Central memory CD8-positive, alpha-beta T cell (primary cell): ENCODE measurements around the gene SH3GL3.

Source experiments
- ATAC-seq: fragments of 150-1000 bp; cut with Tn5 transposase; replicated peaks from 2 replicates; pipeline ENCODE4 v1.10.0; 2022; ENCODE audit warnings: mild to moderate bottlenecking, moderate FRiP score, moderate number of reproducible peaks; ENCODE audit not compliant: poor library complexity, severe bottlenecking; ENCODE audit errors: extremely low read depth
- DNase-seq, 2 donors: peaks; one replicate each; pipeline ENCODE4 v3.0.0; 2021; ENCODE audit warnings: low spot score in 2 of 2
- H3K27ac Mint-ChIP-seq: one replicate; pipeline ENCODE4 v1.8.0; 2022; ENCODE audit warnings: low read depth, mild to moderate bottlenecking, moderate library complexity, mixed read lengths
- H3K27me3 Mint-ChIP-seq: one replicate; pipeline ENCODE4 v1.8.0; 2022; ENCODE audit warnings: mixed read lengths
- H3K36me3 Mint-ChIP-seq: one replicate; pipeline ENCODE4 v1.8.0; 2022; ENCODE audit warnings: mild to moderate bottlenecking, moderate library complexity, mixed read lengths; ENCODE audit not compliant: insufficient read depth
- H3K4me1 Mint-ChIP-seq: one replicate; pipeline ENCODE4 v1.8.0; 2022; ENCODE audit warnings: mixed read lengths
- H3K4me3 Mint-ChIP-seq: one replicate; pipeline ENCODE4 v1.8.0; 2022; ENCODE audit warnings: mild to moderate bottlenecking, moderate library complexity, mixed read lengths
- H3K9me3 Mint-ChIP-seq: one replicate; pipeline ENCODE4 v1.8.0; 2022; ENCODE audit warnings: mixed read lengths

The SH3GL3 gene

GRCh38 chr15:83436513-83437158, 10.5 kb upstream of the SH3GL3 start:
- ATAC-seq (no peak), DNase-seq (no peak)
- H3K4me3 Mint-ChIP-seq = no peak overlapping the region
- peaks cover 5% of the 10 kb centered on the region for H3K4me1 Mint-ChIP-seq
- H3K9me3 Mint-ChIP-seq = no peaks in the 10 kb centered on the region
- no peak overlapping the region for H3K27ac Mint-ChIP-seq
- peaks cover 29% of the 10 kb centered on the region for H3K27me3 Mint-ChIP-seq
- H3K36me3 Mint-ChIP-seq = peaks cover 1% of the 10 kb centered on the region

GRCh38 chr15:83443076-83443847, 3.9 kb upstream of the SH3GL3 start:
- H3K27me3 Mint-ChIP-seq = peaks cover 49% of the 10 kb centered on the region
- no peaks in the 10 kb centered on the region for H3K9me3 Mint-ChIP-seq
- no peak overlapping the region for H3K27ac Mint-ChIP-seq
- H3K36me3 Mint-ChIP-seq = peaks cover 3% of the 10 kb centered on the region
- DNase-seq (no peak), ATAC-seq (no peak)
- no peak overlapping the region for H3K4me3 Mint-ChIP-seq
- peaks cover 10% of the 10 kb centered on the region for H3K4me1 Mint-ChIP-seq

GRCh38 chr15:83444936-83445335, 2.2 kb upstream of the SH3GL3 start:
- ATAC-seq (no peak), DNase-seq (no peak)
- no peaks in the 10 kb centered on the region for H3K9me3 Mint-ChIP-seq
- peaks cover 5% of the 10 kb centered on the region for H3K4me1 Mint-ChIP-seq
- peaks cover 2% of the 10 kb centered on the region for H3K36me3 Mint-ChIP-seq
- peaks cover 58% of the 10 kb centered on the region for H3K27me3 Mint-ChIP-seq
- no peak overlapping the region for H3K27ac Mint-ChIP-seq
- H3K4me3 Mint-ChIP-seq = no peak overlapping the region

DNA sequence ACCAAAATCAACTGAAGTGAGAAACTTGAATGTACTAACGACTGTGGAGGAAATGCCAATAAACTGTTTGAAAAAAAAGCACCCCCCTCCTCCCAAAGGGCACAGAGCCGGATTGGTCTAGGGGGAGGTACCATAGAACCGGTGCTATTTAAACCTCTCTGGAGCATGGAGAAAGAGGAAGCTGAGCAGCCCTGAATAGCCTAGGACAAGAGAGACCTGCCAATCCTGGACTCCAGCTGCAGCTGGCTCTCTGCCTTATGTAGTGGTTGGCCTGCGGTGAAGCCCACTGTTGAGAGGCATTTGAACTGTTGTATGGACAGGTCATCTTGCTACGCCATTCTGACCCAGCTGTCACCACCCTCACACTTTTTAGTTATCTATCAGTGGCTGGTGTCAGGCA, 1.5 kb upstream of the SH3GL3 start:
- DNase-seq = no peak
- Mint-ChIP-seq H3K9me3 (no peaks in the 10 kb centered on the region), H3K27ac (no peak overlapping the region), H3K4me1 (peaks cover 5% of the 10 kb centered on the region), H3K27me3 (peaks cover 53% of the 10 kb centered on the region), H3K4me3 (no peak overlapping the region), H3K36me3 (peaks cover 2% of the 10 kb centered on the region)
- no peak for ATAC-seq

GRCh38 chr15:83446417-83446816, 724 bp upstream of the SH3GL3 start:
- ATAC-seq (no peak), DNase-seq (no peak)
- no peak overlapping the region for H3K27ac Mint-ChIP-seq
- peak overlapping the region; percentile 42 for H3K4me3 Mint-ChIP-seq
- peaks cover 52% of the 10 kb centered on the region for H3K27me3 Mint-ChIP-seq
- H3K9me3 Mint-ChIP-seq = no peaks in the 10 kb centered on the region
- H3K36me3 Mint-ChIP-seq = peaks cover 2% of the 10 kb centered on the region
- peaks cover 5% of the 10 kb centered on the region for H3K4me1 Mint-ChIP-seq

DNA sequence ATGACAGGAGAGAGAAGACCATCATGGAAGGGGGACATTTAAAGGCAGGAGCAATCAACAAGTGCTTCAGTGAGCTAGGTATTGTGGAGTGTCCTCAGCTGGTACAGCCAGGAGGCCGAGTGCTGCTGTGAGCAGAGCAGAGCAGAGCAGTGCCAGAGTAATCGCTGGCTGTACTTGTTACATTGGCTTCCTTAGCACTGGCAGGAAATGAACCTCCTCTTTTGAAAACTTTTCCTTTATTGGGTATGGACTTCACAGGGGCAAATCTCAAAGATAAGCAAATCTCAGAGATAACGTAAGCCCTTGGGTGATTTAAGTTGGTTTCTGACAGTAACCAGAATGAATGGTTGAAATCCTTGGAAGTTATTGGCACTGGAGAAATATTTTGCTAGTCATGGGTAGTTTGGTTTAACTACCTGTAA, 2.1 kb downstream of the SH3GL3 start:
- peaks cover 5% of the 10 kb centered on the region for H3K4me1 Mint-ChIP-seq
- no peak for DNase-seq
- H3K36me3 Mint-ChIP-seq = no peaks in the 10 kb centered on the region
- H3K27ac Mint-ChIP-seq = no peak overlapping the region
- ATAC-seq = no peak
- H3K9me3 Mint-ChIP-seq = no peaks in the 10 kb centered on the region
- peaks cover 39% of the 10 kb centered on the region for H3K27me3 Mint-ChIP-seq
- H3K4me3 Mint-ChIP-seq = no peak overlapping the region

- Mint-ChIP-seq H3K27me3 (peaks cover 39% of the 10 kb centered on the region), H3K36me3 (no peaks in the 10 kb centered on the region), H3K4me3 (no peak overlapping the region), H3K9me3 (no peaks in the 10 kb centered on the region), H3K27ac (no peak overlapping the region), H3K4me1 (peaks cover 5% of the 10 kb centered on the region)
- ATAC-seq (no peak), DNase-seq (no peak)
These were observed 2.9 kb downstream of the SH3GL3 start for GRCh38 chr15:83449937-83450506.

GRCh38 chr15:83457149-83457548, 10.0 kb downstream of the SH3GL3 start:
- DNase-seq = no peak
- no peak for ATAC-seq
- H3K4me1 Mint-ChIP-seq = no peaks in the 10 kb centered on the region
- H3K27me3 Mint-ChIP-seq = peaks cover 18% of the 10 kb centered on the region
- H3K4me3 Mint-ChIP-seq = no peak overlapping the region
- no peaks in the 10 kb centered on the region for H3K9me3 Mint-ChIP-seq
- no peak overlapping the region for H3K27ac Mint-ChIP-seq
- H3K36me3 Mint-ChIP-seq = no peaks in the 10 kb centered on the region

DNA sequence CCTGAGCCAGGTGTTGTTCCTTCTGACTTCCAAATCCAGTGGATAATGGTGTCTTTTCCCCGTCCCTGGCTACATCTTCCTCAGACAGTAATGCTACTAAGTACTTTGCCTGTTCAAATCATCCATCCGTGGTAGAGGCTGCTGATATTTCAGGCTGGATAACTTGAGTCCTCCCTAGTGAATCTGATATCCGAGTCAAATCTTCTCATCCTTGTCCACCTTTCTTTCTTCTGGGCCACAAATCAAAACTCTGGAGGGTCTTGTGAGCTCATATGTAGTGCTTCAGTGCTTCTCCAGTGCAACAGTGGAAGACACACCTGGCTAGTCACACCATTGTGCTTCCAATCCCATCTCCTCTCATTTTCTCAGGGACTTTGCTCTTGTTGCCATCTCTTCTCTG, 11.2 kb downstream of the SH3GL3 start:
- DNase-seq (no peak), ATAC-seq (no peak)
- Mint-ChIP-seq H3K4me3 (no peak overlapping the region), H3K9me3 (no peaks in the 10 kb centered on the region), H3K4me1 (no peaks in the 10 kb centered on the region), H3K27me3 (peaks cover 18% of the 10 kb centered on the region), H3K36me3 (no peaks in the 10 kb centered on the region), H3K27ac (no peak overlapping the region)

- H3K27me3 Mint-ChIP-seq = peaks cover 18% of the 10 kb centered on the region
- ATAC-seq (no peak), DNase-seq (no peak)
- H3K27ac Mint-ChIP-seq = no peak overlapping the region
- H3K4me1 Mint-ChIP-seq = no peaks in the 10 kb centered on the region
- no peaks in the 10 kb centered on the region for H3K9me3 Mint-ChIP-seq
- H3K36me3 Mint-ChIP-seq = no peaks in the 10 kb centered on the region
- H3K4me3 Mint-ChIP-seq = no peak overlapping the region
These were observed 14.9 kb downstream of the SH3GL3 start for GRCh38 chr15:83462026-83462425.

DNA sequence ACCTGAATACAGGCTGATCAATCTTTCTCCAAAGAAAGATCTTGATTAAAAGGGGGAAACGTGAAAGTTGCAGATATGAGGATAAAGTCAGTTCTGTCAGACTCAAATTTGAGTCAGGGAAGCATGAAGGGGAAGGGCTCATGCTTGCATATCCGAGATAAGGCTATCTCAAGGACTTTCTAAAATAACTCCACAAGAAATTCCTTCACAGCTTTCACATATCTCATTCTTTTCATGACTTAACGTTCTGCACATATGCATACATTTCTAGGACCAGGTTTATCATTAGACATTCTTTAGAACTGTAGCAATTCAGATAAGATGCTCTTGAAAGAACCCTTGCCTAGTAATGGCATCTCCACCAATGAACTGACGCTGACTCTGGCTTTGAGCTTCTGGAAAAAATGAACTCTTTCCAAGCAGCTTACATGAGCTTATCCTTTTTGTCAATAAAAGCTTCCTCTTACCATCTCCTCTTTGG, 15.9 kb downstream of the SH3GL3 start:
- no peaks in the 10 kb centered on the region for H3K9me3 Mint-ChIP-seq
- H3K4me3 Mint-ChIP-seq = no peak overlapping the region

GRCh38 chr15:83470887-83471286, 23.7 kb downstream of the SH3GL3 start:
- Mint-ChIP-seq H3K4me3 (no peak overlapping the region), H3K27me3 (peaks cover 29% of the 10 kb centered on the region), H3K36me3 (no peaks in the 10 kb centered on the region), H3K4me1 (no peaks in the 10 kb centered on the region), H3K9me3 (no peaks in the 10 kb centered on the region), H3K27ac (no peak overlapping the region)
- DNase-seq (no peak), ATAC-seq (no peak)

More for the DNA sequence above, 15.9 kb downstream of the SH3GL3 start:
- Mint-ChIP-seq H3K36me3 (no peaks in the 10 kb centered on the region), H3K27ac (no peak overlapping the region), H3K27me3 (peaks cover 17% of the 10 kb centered on the region), H3K4me1 (no peaks in the 10 kb centered on the region)
- ATAC-seq = no peak
- DNase-seq = no peak
